SIG-M5 treated with dmso at 0.1 percent for 504 hours (cell line): Measurements from ENCODE around the gene IVD.
A peak's percentile ranks its signal among the peaks of the same experiment; 100 is the strongest.
"Not testable (repeated sequence)": the region's sequence is repeated elsewhere in the genome, so short reads cannot be mapped to it uniquely, and the experiment has no call there.

Experiments used
- DNase-seq: peaks from one replicate; lab custom pipeline; 2025; ENCODE audit not compliant: unreplicated experiment; lab: John Stamatoyannopoulos, UW

IVD gene

GRCh38 chr15:40453941-40454340 is 48.3 kb downstream of the IVD start:
- DNase-seq = not testable (repeated sequence)

DNA sequence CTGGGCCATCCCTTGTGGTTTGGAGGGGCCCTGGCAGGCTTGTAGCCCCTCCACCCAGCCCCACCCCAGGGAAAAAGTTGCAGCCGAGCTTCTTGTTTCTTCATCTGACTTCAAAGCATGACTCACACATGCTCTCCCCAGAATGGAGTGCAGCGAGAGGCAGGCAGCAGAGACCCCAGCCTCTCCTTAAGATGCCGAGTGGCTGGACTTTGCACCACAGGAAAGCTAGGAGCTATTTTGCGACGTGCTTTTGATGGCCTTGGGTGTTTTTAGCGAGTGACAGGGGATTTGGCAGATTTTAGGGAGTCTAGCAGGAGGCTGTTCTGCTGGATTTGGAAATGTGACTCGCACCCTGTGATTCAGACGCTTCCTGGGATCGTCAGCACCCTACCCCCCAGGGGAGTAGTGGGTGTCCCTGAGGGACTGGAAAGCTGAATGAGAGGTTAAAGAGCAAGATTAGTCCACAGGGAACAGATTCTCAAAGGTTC is 49.4 kb downstream of the IVD start:
- DNase-seq = peak; percentile 42

GRCh38 chr15:40456299-40456712 is 50.7 kb downstream of the IVD start:
- DNase-seq = no peak

- DNase-seq = no peak
These were observed 51.1 kb downstream of the IVD start for GRCh38 chr15:40456738-40457137.

- no peak for DNase-seq
These were observed 53.1 kb downstream of the IVD start for GRCh38 chr15:40458495-40459371.

DNA sequence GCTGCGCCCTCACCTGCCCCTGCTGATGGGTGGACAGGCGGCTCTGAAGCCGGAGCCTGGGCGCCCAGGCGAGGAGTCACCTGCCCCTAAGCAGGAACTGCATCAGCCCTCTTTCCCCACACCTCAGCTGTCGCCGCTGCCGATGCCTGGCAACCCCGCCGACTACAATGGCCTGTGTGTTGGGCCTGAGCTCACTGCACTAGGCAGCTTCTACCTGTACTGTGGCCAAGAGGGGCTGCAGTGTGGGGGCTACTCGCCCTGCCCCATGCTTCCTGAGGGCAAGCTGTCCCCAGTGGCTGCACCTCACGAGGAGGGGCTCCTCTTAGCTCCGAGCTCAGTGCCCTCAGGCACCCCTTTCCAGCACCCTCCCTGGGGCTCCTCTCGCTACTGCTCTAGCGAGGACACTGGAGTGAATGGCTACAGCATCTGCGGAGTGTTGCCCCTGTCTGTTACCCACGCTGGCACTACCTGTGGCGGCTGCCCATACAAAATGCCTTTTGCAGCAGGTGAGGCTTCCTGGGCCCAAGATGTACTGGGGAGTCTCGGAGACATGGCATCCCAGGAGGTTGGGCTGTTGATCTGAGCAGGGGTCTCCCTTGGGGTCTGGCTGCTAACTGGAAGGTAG is 53.9 kb downstream of the IVD start:
- DNase-seq = no peak

GRCh38 chr15:40460404-40460803 is 54.8 kb downstream of the IVD start:
- no peak for DNase-seq

- DNase-seq = no peak
These were observed 56.4 kb downstream of the IVD start for GRCh38 chr15:40461958-40462357.

- no peak for DNase-seq
These were observed 57.7 kb downstream of the IVD start for GRCh38 chr15:40463279-40463678.

DNA sequence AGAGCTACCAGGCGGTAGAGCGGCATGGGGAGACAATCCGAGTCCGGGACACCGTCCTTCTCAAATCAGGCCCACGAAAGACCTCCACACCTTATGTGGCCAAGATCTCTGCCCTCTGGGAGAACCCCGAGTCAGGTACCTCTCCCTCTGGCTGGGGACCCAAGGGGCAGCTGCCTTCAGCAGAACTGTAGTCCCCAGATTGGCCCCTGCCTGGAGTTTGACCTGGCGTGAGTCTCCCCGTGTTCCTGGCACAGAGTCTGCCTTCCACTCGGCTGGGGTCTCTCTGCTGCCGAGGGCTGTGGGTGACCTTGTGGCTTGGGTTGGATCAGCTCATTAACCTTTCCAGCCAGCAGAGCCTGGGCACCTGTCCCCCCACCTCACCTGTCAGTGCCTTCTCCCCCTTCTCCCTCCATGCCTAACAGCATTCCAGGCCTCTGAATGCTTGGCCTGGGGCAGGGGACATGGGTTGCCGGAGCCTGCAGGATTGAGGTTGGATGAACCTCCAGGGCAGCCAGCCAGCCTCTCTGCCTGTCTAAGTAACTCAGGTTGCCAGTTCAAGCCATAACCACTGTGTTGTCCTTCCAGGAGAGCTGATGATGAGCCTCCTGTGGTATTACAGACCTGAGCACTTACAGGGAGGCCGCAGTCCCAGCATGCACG is 58.4 kb downstream of the IVD start:
- DNase-seq = no peak

DNA sequence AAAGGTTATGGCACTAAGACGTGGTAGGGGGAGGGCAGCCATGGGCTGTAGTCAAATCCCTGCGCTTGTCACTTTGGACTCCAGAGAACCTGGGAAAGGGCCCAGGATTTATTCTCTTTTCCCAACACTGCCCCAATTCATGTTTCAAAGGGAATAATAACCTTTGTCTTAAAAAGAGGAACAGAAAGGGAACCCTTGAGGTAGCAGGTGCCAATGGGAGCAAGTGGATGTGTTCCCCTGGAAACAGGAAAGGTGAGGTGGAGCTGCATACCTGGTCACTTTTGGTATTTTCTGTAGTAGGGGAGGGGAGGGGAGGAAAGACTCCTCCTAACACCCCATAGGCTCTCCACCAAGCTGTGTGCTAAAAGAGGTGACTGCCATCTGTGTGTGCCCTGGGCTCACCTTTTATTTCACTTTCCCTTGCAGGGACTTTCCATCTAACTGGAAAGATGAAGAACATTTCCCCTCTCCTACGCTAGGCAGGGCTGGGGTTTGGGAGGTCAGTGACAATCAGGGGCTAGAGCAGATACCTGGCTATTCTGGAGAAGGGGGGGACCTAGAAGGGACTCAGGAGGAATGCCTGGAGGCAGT is 59.1 kb downstream of the IVD start:
- DNase-seq = no peak

DNA sequence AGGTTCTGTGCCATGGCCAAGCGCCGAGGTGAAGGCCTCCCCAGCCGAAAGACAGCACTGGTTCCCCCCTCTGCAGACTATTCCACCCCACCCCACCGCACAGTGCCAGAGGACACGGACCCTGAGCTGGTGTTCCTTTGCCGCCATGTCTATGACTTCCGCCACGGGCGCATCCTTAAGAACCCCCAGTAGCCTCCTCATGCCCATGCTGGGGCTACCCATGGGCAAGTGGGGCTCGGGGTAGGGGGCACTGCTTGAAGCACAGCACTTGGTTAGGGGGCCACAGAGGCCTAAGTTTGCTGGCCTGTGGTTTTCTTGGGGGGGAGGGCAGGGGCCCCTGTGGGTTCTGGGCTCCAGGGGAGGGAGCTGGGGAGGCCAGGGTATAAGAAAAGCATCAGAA is 60.3 kb downstream of the IVD start:
- DNase-seq = no peak

DNA sequence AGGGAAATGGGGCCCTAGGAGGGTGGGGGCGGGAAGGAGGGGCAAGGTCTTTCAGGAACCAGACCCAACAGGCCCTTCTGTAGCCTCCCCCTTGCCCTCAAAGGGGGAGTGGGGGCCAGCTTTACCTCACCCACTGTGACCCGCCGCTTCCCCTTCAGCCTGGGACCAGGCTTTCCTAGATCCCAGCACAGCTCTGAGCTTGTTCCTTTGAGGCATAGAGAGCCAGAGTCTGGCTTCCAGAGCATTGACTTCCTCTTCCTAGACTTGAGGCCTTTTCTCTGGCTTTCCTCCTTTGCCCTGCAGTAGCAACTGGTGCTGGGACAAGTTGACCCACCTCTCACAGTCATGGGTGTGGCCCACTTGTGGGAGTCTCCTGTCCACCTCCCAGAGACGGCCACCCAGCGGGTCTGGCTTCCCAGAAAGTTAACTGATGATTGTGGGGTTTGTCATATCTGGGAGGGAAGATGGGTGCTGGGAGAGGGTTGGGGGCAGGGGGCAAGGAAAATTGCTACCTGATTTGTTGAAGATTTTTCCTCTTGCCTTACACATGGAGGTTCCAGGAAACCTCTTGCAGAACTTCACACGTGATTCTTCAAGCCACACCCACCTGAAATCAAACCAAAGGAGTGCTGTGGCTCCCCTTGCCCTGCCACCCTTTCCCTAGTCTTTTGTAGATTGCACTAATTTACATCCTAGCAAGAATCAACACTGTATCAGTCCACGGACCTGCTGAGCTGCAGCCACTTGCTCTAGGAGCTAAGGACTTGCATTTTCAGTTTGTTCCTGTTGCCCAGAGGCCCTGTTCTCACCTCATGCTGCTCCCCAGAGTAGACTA is 61.0 kb downstream of the IVD start:
- no peak for DNase-seq

GRCh38 chr15:40467261-40467615 is 61.6 kb downstream of the IVD start:
- no peak for DNase-seq

- DNase-seq = no peak
These were observed 63.3 kb downstream of the IVD start for GRCh38 chr15:40468898-40469331.

DNA sequence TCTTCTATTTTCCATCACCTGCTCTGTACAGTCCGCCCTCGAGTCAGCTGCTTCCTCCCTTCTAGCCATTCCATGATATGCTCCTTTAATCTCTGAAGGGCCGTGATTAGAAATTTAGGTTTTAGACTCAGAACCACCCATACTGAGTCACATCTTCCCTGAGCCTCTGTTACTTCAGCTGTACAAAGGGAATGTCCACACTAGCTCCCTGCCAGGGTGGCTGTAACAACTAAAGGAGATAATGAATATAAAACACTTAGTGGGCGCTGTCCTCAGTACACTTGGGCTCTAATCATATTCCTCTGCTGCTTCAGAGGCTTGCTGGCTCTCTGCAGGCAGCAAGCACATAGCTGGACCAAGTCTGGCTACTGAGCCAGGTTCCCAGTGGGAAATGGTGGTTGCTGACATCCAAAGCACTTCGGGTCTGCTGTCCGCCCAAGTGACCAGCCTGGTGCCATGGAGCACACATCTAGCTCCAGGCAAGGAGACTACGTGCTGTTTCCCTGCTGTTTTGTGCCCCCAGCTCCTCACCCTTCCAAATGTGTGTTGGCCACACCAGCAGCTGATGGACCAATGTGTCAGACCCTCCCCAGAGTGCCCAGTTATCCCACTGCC is 64.3 kb downstream of the IVD start:
- DNase-seq = no peak

DNA sequence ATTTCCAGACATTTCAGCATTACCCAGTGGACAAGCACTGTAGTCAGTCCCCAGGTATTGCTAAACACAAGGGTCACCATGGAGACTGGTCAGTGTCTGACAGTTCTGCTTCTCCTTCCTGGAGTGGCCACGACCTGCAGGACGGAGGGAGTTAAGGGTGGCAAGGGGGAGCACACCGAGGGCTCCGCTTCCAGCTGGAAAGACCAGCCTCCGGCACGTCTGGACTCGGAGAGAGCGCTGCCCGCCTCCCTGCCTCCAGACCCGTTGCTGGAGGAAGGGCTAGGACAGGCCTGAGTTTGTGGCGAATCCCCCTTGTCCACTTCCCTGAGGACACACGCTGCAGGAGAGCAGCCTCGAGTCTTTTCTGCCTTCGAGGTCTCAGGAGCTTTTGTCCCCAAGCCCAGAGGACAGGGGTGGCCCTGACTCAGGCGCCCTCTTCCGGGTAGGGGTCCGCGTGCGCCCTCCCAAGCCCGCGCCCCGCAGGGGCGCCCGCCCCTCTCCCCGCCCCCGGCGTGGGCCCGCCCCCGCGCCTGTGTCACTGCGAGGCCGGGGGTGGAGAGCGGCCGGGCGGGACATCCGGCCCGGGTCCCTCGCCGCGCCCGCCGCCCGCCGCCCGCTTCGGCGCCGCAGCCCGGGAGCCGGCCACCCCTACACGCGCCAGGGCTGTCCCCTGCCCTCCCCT is 65.0 kb downstream of the IVD start, which contains the start of gene CHST14:
TSS of gene CHST14 (plus strand) at position 562 of the 682 bp plus-strand sequence. CDS start 230 bp downstream, outside the sequence.
- DNase-seq = peak; percentile 37
